OCI-M2 (cell line): ENCODE results near the gene PPFIA1.

ENCODE experiments used
- DNase-seq: peaks from one replicate; lab custom pipeline; 2025; ENCODE audit not compliant: unreplicated experiment; lab: John Stamatoyannopoulos, UW

The PPFIA1 gene

GRCh38 chr11:70353900-70354568 is 83.5 kb downstream of the PPFIA1 start:
- no peak for DNase-seq

- no peak for DNase-seq
Measured at GRCh38 chr11:70354629-70355028, 84.1 kb downstream of the PPFIA1 start.

- DNase-seq = no peak
Measured at GRCh38 chr11:70358753-70359152, 88.3 kb downstream of the PPFIA1 start.

GRCh38 chr11:70359451-70360205 is 89.1 kb downstream of the PPFIA1 start:
- DNase-seq = no peak

GRCh38 chr11:70360211-70360610 is 89.7 kb downstream of the PPFIA1 start:
- no peak for DNase-seq

GRCh38 chr11:70364178-70364577 is 93.7 kb downstream of the PPFIA1 start:
- no peak for DNase-seq

GRCh38 chr11:70364745-70365543 is 94.5 kb downstream of the PPFIA1 start:
- no peak for DNase-seq

- DNase-seq = no peak
Measured at GRCh38 chr11:70365544-70365927, 95.0 kb downstream of the PPFIA1 start.

GRCh38 chr11:70367071-70367470 is 96.6 kb downstream of the PPFIA1 start:
- no peak for DNase-seq

GRCh38 chr11:70368961-70369360 is 98.5 kb downstream of the PPFIA1 start:
- no peak for DNase-seq

- DNase-seq = no peak
Measured at GRCh38 chr11:70371241-70371640, 100.8 kb downstream of the PPFIA1 start.

- no peak for DNase-seq
Measured at GRCh38 chr11:70372076-70372475, 101.6 kb downstream of the PPFIA1 start.

- no peak for DNase-seq
Measured at GRCh38 chr11:70376621-70377020, 106.1 kb downstream of the PPFIA1 start.

- no peak for DNase-seq
Measured at GRCh38 chr11:70377645-70378044, 107.2 kb downstream of the PPFIA1 start.

GRCh38 chr11:70378506-70379134 is 108.1 kb downstream of the PPFIA1 start:
- DNase-seq = no peak

GRCh38 chr11:70381350-70381749 is 110.9 kb downstream of the PPFIA1 start:
- no peak for DNase-seq

- DNase-seq = no peak
Measured at GRCh38 chr11:70381872-70382861, 111.7 kb downstream of the PPFIA1 start.

GRCh38 chr11:70383664-70384565 is 113.4 kb downstream of the PPFIA1 start:
- no peak for DNase-seq

GRCh38 chr11:70384566-70385152 is 114.2 kb downstream of the PPFIA1 start:
- DNase-seq = no peak
